Measurements from ENCODE around the gene KRTAP10-1.
"Not testable (repeated sequence)": the region's sequence is repeated elsewhere in the genome, so short reads cannot be mapped to it uniquely, and the experiment has no call there.

The KRTAP10-1 gene

GRCh38 chr21:44550807-44551206 is 10.8 kb upstream of the KRTAP10-1 start:
- Histone ChIP-seq H3K9ac (ENCODE audit: low read length) (no peak overlapping the region), H2AFZ (ENCODE audit: low read depth, low read length, severe bottlenecking) (no peak overlapping the region), H3F3A (ENCODE audit: insufficient read depth) (no peaks in the 10 kb centered on the region), H3K9me2 (replicated peaks; ENCODE audit: insufficient read depth, low read length) (no peaks in the 10 kb centered on the region), H4K20me1 (ENCODE audit: low read depth, low read length) (no peaks in the 10 kb centered on the region), H3K27ac (ENCODE audit: low read depth, low read length) (no peak overlapping the region), H3K9me3 (ENCODE audit: insufficient read depth, low read length) (0 out of 2 replicates have a peak, but pooled peaks cover 3% of the 10 kb centered on the region), H3K4me2 (ENCODE audit: low read depth, low read length, poor library complexity, severe bottlenecking) (no peak overlapping the region), H3K27me3 (ENCODE audit: low read length) (no peaks in the 10 kb centered on the region), H3K79me2 (ENCODE audit: insufficient read depth, low read length) (no peaks in the 10 kb centered on the region), H3K4me3 (ENCODE audit: insufficient read depth, low read length, poor library complexity, severe bottlenecking) (no peak overlapping the region), H3K36me3 (ENCODE audit: low read length) (0 out of 2 replicates have a peak, but pooled peaks cover 4% of the 10 kb centered on the region)
- TF ChIP-seq CTCF (IDR thresholded peaks at IDR 0.05; ENCODE audit: insufficient read depth, low read length, poor library complexity, severe bottlenecking) (no peak), EZH2phosphoT487 (conservative IDR thresholded peaks at IDR 0.05; ENCODE audit: low read length) (no peak)

GRCh38 chr21:44550285-44550684 is 10.3 kb upstream of the KRTAP10-1 start:
- not testable (repeated sequence) for H3K4me2 ChIP-seq (ENCODE audit: low read depth, low read length, poor library complexity, severe bottlenecking); H3K36me3 ChIP-seq (ENCODE audit: low read length); H3K9me2 ChIP-seq (replicated peaks; ENCODE audit: insufficient read depth, low read length); H3K79me2 ChIP-seq (ENCODE audit: insufficient read depth, low read length); H3K27me3 ChIP-seq (ENCODE audit: low read length); H3K9me3 ChIP-seq (ENCODE audit: insufficient read depth, low read length); H3F3A ChIP-seq (ENCODE audit: insufficient read depth); H2AFZ ChIP-seq (ENCODE audit: low read depth, low read length, severe bottlenecking); H3K27ac ChIP-seq (ENCODE audit: low read depth, low read length); H3K9ac ChIP-seq (ENCODE audit: low read length); H4K20me1 ChIP-seq (ENCODE audit: low read depth, low read length); H3K4me3 ChIP-seq (ENCODE audit: insufficient read depth, low read length, poor library complexity, severe bottlenecking)

GRCh38 chr21:44549525-44550211 is 9.7 kb upstream of the KRTAP10-1 start:
- Histone ChIP-seq H3K27me3 (ENCODE audit: low read length) (no peaks in the 10 kb centered on the region), H3K36me3 (ENCODE audit: low read length) (0 out of 2 replicates have a peak, but pooled peaks cover 4% of the 10 kb centered on the region), H3F3A (ENCODE audit: insufficient read depth) (no peaks in the 10 kb centered on the region), H3K9me2 (replicated peaks; ENCODE audit: insufficient read depth, low read length) (no peaks in the 10 kb centered on the region), H2AFZ (ENCODE audit: low read depth, low read length, severe bottlenecking) (no peak overlapping the region), H3K4me2 (ENCODE audit: low read depth, low read length, poor library complexity, severe bottlenecking) (no peak overlapping the region), H3K27ac (ENCODE audit: low read depth, low read length) (no peak overlapping the region), H3K9ac (ENCODE audit: low read length) (no peak overlapping the region), H3K79me2 (ENCODE audit: insufficient read depth, low read length) (no peaks in the 10 kb centered on the region), H4K20me1 (ENCODE audit: low read depth, low read length) (no peaks in the 10 kb centered on the region), H3K4me3 (ENCODE audit: insufficient read depth, low read length, poor library complexity, severe bottlenecking) (no peak overlapping the region), H3K9me3 (ENCODE audit: insufficient read depth, low read length) (0 out of 2 replicates have a peak, but pooled peaks cover 3% of the 10 kb centered on the region)
- no peak for TF ChIP-seq CTCF (IDR thresholded peaks at IDR 0.05; ENCODE audit: insufficient read depth, low read length, poor library complexity, severe bottlenecking)
- no peak for TF ChIP-seq EZH2phosphoT487 (conservative IDR thresholded peaks at IDR 0.05; ENCODE audit: low read length)

- no peaks in the 10 kb centered on the region for H4K20me1 ChIP-seq (ENCODE audit: low read depth, low read length)
- no peak overlapping the region for H3K4me2 ChIP-seq (ENCODE audit: low read depth, low read length, poor library complexity, severe bottlenecking)
- no peak overlapping the region for H2AFZ ChIP-seq (ENCODE audit: low read depth, low read length, severe bottlenecking)
- H3K4me3 ChIP-seq (ENCODE audit: insufficient read depth, low read length, poor library complexity, severe bottlenecking): no peak overlapping the region
- no peaks in the 10 kb centered on the region for H3K9me2 ChIP-seq (replicated peaks; ENCODE audit: insufficient read depth, low read length)
- H3K9ac ChIP-seq (ENCODE audit: low read length): no peak overlapping the region
- H3K36me3 ChIP-seq (ENCODE audit: low read length): 0 out of 2 replicates have a peak, but pooled peaks cover 4% of the 10 kb centered on the region
- 0 out of 2 replicates have a peak, but pooled peaks cover 3% of the 10 kb centered on the region for H3K9me3 ChIP-seq (ENCODE audit: insufficient read depth, low read length)
- no peak for TF ChIP-seq EZH2phosphoT487 (conservative IDR thresholded peaks at IDR 0.05; ENCODE audit: low read length)
- no peaks in the 10 kb centered on the region for H3K27me3 ChIP-seq (ENCODE audit: low read length)
- no peaks in the 10 kb centered on the region for H3K79me2 ChIP-seq (ENCODE audit: insufficient read depth, low read length)
- H3K27ac ChIP-seq (ENCODE audit: low read depth, low read length): no peak overlapping the region
- H3F3A ChIP-seq (ENCODE audit: insufficient read depth): no peaks in the 10 kb centered on the region
Observed at GRCh38 chr21:44548922-44549321, 8.9 kb upstream of the KRTAP10-1 start.

Data from SU-DHL-6 (cell line).